Pancreas (tissue), 10 donors: ENCODE data around the gene CCHCR1. TPM values are rescaled to one million over a fixed set of nuclear protein-coding genes. Genes with fewer than 3 reads are reported as not detected.

Experiments
- ATAC-seq, 4 donors: fragments of 200-7000 bp; cut with Tn5 transposase; one replicate each; pipeline versions ENCODE4 v1.8.0 to v1.9.1; 2020; ENCODE audit warnings: mild to moderate bottlenecking in 4 of 4, moderate library complexity in 4 of 4
- DNase-seq, 6 donors: peaks; one replicate each; pipeline ENCODE4 v3.0.0-alpha.2; 2020
- FAIRE-seq: peaks from 2 replicates; lab custom pipeline; 2012; peaks lifted over from hg19 to GRCh38; lab: Jason Lieb, UNC
- H3K27ac ChIP-seq, 4 donors: fragments of 200-600 bp; sonication (generic); 1 replicate in 3 of 4; 2 replicates in 1 of 4; pipeline versions ENCODE4 v1.5.0 to v1.8.0; 2020
- H3K27me3 ChIP-seq, 4 donors: fragments of 200-600 bp; one replicate each; pipeline ENCODE4 v1.8.0; 2021
- H3K36me3 ChIP-seq, 3 donors: fragments of 200-600 bp; sonication (generic) in 1 of 3; one replicate each; pipeline versions ENCODE4 v1.5.0 to v1.8.0; 2020 to 2021
- H3K4me1 ChIP-seq, 3 donors: fragments of 200-600 bp; one replicate each; pipeline ENCODE4 v1.8.0; 2021
- H3K4me3 ChIP-seq, 4 donors: fragments of 200-600 bp; sonication (generic) in 2 of 4; one replicate each; pipeline versions ENCODE4 v1.5.0 to v1.8.0; 2020 to 2021
- H3K9me3 ChIP-seq, 4 donors: fragments of 200-600 bp; one replicate each; pipeline ENCODE4 v1.8.0; 2021
- CTCF ChIP-seq, 4 donors: fragments of 200-600 bp; sonication (generic) in 3 of 4; IDR thresholded peaks; one replicate each; pipeline versions ENCODE4 v1.5.0 to v1.8.0; 2021; ENCODE audit warnings: antibody characterized with exemption in 4 of 4
- WGBS, 2 donors: extraction: QIAGEN DNeasy Blood & Tissue Kit; methylation state at CpG; one replicate each; pipeline ENCODE4 v1.1.7; 2013; 5-methylcytosine and 5-hydroxymethylcytosine counted together
- intact Hi-C, 3 donors: fragments of 100-400 bp; cut with DNase I; formaldehyde crosslinking; loops; one replicate each; pipeline versions ENCODE4 v1.11.1 to v1.14.2; 2022
- polyA plus RNA-seq, 2 donors: library from polyadenylated mRNA; stranded (reverse); fragments of 200-250 nt; gene quantifications; one replicate each; pipeline ENCODE4 v1.2.3, GENCODE V29; 2013
- total RNA-seq, 6 donors: library from RNA; stranded (reverse); fragmentation: NEBNext Ultra II Directional in 4 of 6; extraction: Animal tissue kit (Norgen Biotek cat#: 25700) in 4 of 6; gene quantifications; one replicate each; pipeline versions ENCODE4 v1.2.1 to v1.2.4, GENCODE V29; 2021 to 2023
- donor health status: healthy with polysubstance abuse.
- donor health status: DM: no; HTN: no; CAD: no; lungs with moderate emphysema.
- donor health status: DM: no; HTN: no; CAD: no.
- donor health status: control.
- donor health status: control.
- donor health status: Bipolar disorder and iron deficiency.
- donor health status: DM: yes; HTN: yes; CAD: no.
- donor health status: DM: no; HTN: no; CAD: no.
- donor health status: DM: no; HTN: no; CAD: no.
- donor health status: DM: yes; HTN: yes; CAD: no.

Gene CCHCR1
- total and polyA plus RNA-seq, 8 donors, result 6.7 to 27.0 (median 15.6) TPM

- DNase-seq (no peak), ATAC-seq (no peak), FAIRE-seq (no peak)
- Histone ChIP-seq H3K27me3 (no peaks in the 10 kb centered on the region), H3K4me3 (no peak overlapping the region), H3K36me3 (no peaks in the 10 kb centered on the region), H3K4me1 (no peaks in the 10 kb centered on the region), H3K27ac (no peak overlapping the region), H3K9me3 (no peaks in the 10 kb centered on the region)
- intact Hi-C loops, result loop anchor here in 2 of 3 donors (2.0 to 5.0 kb wide), 2 partner anchors 53 to 238 kb away; no protein-coding TSS in a partner anchor
- no peak for TF ChIP-seq CTCF (IDR thresholded peaks at IDR 0.05)
- 27 to 29% methylated on average over 4 of the region's 4 CpGs for WGBS, 2 donors
Measured at GRCh38 chr6:31139599-31139998, 18.0 kb downstream of the CCHCR1 start.

DNA sequence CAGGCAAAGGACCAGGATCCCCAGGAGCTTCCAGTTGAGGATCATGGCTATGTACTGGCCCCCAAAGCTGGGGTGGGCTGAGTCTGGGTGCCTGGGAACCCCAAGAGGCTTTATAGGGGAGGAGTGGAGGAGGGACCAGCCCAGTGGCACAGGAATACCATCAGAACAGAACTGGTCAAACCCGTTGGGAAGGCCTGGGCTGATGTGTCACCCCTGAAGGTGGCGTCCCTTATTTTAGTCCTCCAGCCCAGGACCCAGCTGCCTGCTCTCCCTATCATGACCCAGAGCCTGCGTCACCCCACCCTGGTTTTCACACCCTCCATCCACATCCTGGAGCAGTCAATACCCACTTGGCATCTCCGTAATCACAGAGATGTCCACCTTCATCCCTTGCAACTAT lies 18.6 kb downstream of the CCHCR1 start, which contains the start of gene PSORS1C2:
Gene PSORS1C2, minus strand, starts transcription at position 85 of the 400 bp plus-strand sequence. Its CDS starts 40 bp downstream, at position 45.
- 77% methylated on average over 4 of the region's 4 CpGs for WGBS, 2 donors
- no peak within 1 kb of the TSS for H3K27ac ChIP-seq
- intact Hi-C loops, result loop anchor here in 2 of 3 donors (2.0 to 5.0 kb wide), 2 partner anchors 54 to 238 kb away; no protein-coding TSS in a partner anchor
- no peak for ATAC-seq
- H3K27me3 ChIP-seq, result no peaks in the 10 kb centered on the region
- H3K4me1 ChIP-seq, result no peaks in the 10 kb centered on the region
- DNase-seq, result no peak
- FAIRE-seq, result no peak
- H3K9me3 ChIP-seq, result no peaks in the 10 kb centered on the region
- H3K4me3 ChIP-seq, result no peak within 1 kb of the TSS
- TF ChIP-seq CTCF (IDR thresholded peaks at IDR 0.05), result no peak
- no peaks in the 10 kb centered on the region for H3K36me3 ChIP-seq

- no peak for DNase-seq
- intact Hi-C loops, result loop anchor here in 1 of 3 donors (2.0 to 5.0 kb wide), 2 partner anchors 57 to 242 kb away; no protein-coding TSS in a partner anchor
- ATAC-seq, result no peak
- no peak for FAIRE-seq
- no peaks in the 10 kb centered on the region for H3K9me3 ChIP-seq
- no peaks in the 10 kb centered on the region for H3K36me3 ChIP-seq
- H3K4me3 ChIP-seq, result no peak overlapping the region
- no peaks in the 10 kb centered on the region for H3K4me1 ChIP-seq
- WGBS, 2 donors, result 82 to 95% methylated on average over 10 of the region's 10 CpGs
- no peak overlapping the region for H3K27ac ChIP-seq
- no peak for TF ChIP-seq CTCF (IDR thresholded peaks at IDR 0.05)
- H3K27me3 ChIP-seq, result no peaks in the 10 kb centered on the region
Measured at GRCh38 chr6:31135710-31136109, 21.9 kb downstream of the CCHCR1 start.

DNA sequence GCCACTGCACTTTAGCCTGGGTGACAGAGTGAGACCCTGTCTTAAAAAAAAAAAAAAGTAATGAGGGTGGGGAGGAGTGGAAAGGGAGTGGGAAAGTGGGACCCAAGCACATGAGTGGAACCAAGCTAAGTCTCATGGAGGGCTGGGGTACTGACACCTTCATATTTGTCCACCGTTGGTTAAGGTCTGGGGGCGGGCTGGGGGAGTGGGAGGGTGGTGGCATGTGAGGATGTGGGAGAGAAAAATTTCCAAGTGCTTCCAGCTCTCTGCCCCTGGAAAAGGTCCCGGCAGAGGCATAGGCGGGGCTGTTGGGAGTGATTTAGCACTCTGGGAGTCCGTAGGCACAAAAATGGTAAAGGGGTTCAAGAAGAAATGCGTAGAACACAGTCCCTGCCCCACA lies 24.8 kb downstream of the CCHCR1 start:
- ATAC-seq, result no peak
- Histone ChIP-seq H3K27ac (no peak overlapping the region), H3K9me3 (no peaks in the 10 kb centered on the region), H3K27me3 (no peaks in the 10 kb centered on the region), H3K36me3 (no peaks in the 10 kb centered on the region), H3K4me1 (no peaks in the 10 kb centered on the region), H3K4me3 (no peak overlapping the region)
- intact Hi-C loops, result no loop called here
- 72 to 79% methylated on average over 6 of the region's 6 CpGs for WGBS, 2 donors
- TF ChIP-seq CTCF (IDR thresholded peaks at IDR 0.05), result no peak
- DNase-seq, result no peak
- no peak for FAIRE-seq

DNA sequence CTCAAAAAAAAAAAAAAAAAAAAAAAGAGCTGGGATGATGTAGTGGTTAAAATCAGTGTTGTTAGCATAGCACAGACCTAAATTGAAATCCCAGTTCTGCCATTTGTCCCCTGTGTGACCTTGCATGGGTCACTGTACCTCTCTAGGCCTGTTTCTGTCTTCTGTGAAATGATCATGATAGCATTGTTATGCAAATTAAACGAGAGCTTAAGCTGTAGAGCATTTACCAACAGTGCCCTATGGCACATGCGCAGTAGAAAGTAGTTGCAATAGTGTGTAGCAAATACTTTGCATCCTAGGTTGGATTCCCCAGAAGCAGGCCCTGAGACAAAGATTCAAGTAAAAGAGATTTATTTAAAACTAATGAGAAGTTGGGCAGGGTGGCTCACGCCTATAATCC lies 26.0 kb downstream of the CCHCR1 start:
- FAIRE-seq, result no peak
- no peak for ATAC-seq
- TF ChIP-seq CTCF (IDR thresholded peaks at IDR 0.05), result no peak
- H3K4me3 ChIP-seq, result no peak overlapping the region
- H3K27ac ChIP-seq, result no peak overlapping the region
- H3K4me1 ChIP-seq, result no peaks in the 10 kb centered on the region
- H3K27me3 ChIP-seq, result no peaks in the 10 kb centered on the region
- WGBS, 2 donors, result 52 to 66% methylated on average over 3 of the region's 3 CpGs
- no peak for DNase-seq
- intact Hi-C loops, result no loop called here
- no peaks in the 10 kb centered on the region for H3K36me3 ChIP-seq
- H3K9me3 ChIP-seq, result no peaks in the 10 kb centered on the region
